Measurements from ENCODE around the gene AKT2.

AKT2 gene

GRCh38 chr19:40216013-40216776 is 69.0 kb downstream of the AKT2 start:
- DNase-seq, result no peak

GRCh38 chr19:40214936-40215335 is 70.2 kb downstream of the AKT2 start:
- DNase-seq, result no peak

GRCh38 chr19:40213882-40214570 is 71.1 kb downstream of the AKT2 start:
- no peak for DNase-seq

GRCh38 chr19:40213251-40213829 is 71.8 kb downstream of the AKT2 start:
- DNase-seq, result no peak

- no peak for DNase-seq
Observed at GRCh38 chr19:40210889-40211288, 74.3 kb downstream of the AKT2 start.

GRCh38 chr19:40208602-40209001 is 76.5 kb downstream of the AKT2 start:
- no peak for DNase-seq

- no peak for DNase-seq
Observed at GRCh38 chr19:40205760-40206159, 79.4 kb downstream of the AKT2 start.

GRCh38 chr19:40204381-40204780 is 80.8 kb downstream of the AKT2 start:
- DNase-seq, result no peak

- no peak for DNase-seq
Observed at GRCh38 chr19:40200341-40201099, 84.6 kb downstream of the AKT2 start.

- no peak for DNase-seq
Observed at GRCh38 chr19:40198272-40198990, 86.7 kb downstream of the AKT2 start.

- DNase-seq, result no peak
Observed at GRCh38 chr19:40193587-40193849, 91.6 kb downstream of the AKT2 start.

- DNase-seq, result no peak
Observed at GRCh38 chr19:40192758-40193586, 92.2 kb downstream of the AKT2 start.

- peak in 1 of 2 experiments; percentile 23 for DNase-seq
Observed at GRCh38 chr19:40191836-40192646, 93.1 kb downstream of the AKT2 start.

- DNase-seq, result peak; percentile 64 to 73
Observed at GRCh38 chr19:40190891-40191835, 94.0 kb downstream of the AKT2 start, which contains the start of gene MAP3K10. MAP3K10 (plus strand) TSS chr19:40191426; CDS start chr19:40192032, 606 bp downstream.

- no peak for DNase-seq
Observed at GRCh38 chr19:40184273-40184672, 100.9 kb downstream of the AKT2 start.
